GM15510 (cell line): ENCODE measurements around the gene AADACL4.

Experiments used
- POLR2A ChIP-seq: IDR thresholded peaks from 3 replicates; pipeline ENCODE4 v1.6.1; 2011; ENCODE audit warnings: borderline replicate concordance; ENCODE audit not compliant: insufficient read length; ENCODE audit errors: extremely low read depth

Gene AADACL4

DNA sequence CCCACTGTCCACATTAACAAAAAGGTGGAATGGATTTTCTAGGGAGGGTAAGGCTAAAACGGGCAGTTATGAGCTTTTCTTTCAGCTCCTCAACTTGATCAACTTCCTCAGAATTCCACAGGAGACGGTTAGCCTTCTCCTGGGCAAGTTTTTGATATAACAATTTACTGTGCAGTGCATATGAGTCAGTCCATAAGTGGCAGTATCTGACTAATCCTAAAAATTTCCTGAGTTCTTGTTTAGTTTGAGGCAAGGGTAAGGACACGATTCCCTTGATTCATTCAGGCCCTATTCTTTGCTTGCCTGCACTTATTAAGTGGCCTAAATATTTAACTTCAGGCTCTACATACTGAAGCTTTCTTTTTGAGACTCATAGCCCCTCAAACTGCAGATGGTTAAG lies 65.8 kb downstream of the AADACL4 start:
- TF ChIP-seq POLR2A = no peak

- no peak for TF ChIP-seq POLR2A
Measured at GRCh38 chr1:12711536-12711935, 67.7 kb downstream of the AADACL4 start.

DNA sequence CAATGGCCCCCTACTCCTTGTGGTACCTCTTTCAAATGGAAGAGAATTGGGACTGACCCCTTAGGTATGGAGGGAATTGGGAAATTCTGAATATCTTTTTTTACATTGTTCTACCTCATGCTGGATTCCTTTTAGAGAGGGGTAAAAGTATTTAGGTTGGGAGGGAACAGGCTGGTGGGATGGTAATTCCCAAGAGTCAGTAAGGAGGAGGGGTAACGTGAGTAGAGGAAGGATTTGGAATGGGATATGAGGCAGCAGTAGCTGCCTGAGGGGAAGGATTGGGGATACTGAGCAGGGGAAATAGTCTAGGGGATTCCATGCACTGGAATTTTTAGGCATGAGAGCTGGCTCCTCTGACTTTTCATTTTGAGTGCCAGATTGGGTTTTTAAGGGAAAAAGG lies 68.2 kb downstream of the AADACL4 start:
- no peak for TF ChIP-seq POLR2A

DNA sequence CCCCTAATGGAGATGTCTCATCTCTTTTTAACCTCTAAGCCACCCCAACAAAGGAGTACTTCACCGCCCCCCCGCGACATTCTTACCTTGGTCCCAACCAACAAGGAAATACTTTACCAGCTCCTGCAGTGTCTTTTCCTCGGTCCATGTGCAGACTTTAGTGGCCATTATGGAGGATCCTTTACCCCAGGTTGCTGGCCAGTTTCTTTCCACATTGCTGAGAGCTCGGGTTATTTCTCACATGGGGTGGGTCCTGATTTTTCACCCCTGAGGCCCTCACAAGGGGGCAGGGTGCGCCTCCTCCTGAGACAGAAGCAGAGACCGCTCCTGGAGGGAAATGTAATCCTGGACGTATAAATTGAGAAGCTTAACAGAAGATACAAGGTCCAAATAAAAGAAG lies 69.0 kb downstream of the AADACL4 start:
- no peak for TF ChIP-seq POLR2A

DNA sequence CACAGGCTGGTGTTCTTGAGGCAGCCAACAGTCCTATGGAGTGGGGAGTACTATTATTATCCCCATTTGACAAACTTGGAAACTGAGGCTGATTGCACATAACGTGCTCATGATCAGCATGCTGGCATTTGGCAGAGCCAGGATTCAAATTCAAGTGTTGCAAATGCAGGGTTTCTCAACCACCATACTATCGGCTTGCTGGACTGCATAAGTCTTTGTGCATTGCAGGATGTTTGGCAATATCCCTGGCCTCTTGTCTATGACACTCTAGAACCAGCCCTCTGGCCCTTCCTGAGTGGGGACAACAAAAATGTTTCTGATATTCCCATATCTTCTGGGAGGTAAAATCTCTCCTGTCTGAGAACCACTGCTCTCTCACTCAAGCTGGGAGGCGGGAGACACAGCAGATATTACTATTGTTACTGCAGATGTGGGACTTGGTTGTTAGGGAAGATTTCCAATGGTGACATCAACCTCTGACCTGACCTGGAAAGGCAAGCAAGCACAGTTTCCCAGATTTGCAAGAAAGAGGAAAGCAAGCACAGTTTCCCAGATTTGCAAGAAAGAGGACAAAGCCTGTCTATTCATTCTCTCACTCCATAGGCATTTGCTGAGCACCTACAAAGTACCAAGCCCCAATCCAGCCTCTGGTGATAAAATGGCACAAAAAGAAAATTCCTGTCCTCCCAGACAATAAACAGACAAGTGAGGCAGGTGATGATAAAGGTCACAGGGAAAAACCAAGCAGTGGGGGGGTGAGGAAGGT lies 71.0 kb downstream of the AADACL4 start:
- no peak for TF ChIP-seq POLR2A

DNA sequence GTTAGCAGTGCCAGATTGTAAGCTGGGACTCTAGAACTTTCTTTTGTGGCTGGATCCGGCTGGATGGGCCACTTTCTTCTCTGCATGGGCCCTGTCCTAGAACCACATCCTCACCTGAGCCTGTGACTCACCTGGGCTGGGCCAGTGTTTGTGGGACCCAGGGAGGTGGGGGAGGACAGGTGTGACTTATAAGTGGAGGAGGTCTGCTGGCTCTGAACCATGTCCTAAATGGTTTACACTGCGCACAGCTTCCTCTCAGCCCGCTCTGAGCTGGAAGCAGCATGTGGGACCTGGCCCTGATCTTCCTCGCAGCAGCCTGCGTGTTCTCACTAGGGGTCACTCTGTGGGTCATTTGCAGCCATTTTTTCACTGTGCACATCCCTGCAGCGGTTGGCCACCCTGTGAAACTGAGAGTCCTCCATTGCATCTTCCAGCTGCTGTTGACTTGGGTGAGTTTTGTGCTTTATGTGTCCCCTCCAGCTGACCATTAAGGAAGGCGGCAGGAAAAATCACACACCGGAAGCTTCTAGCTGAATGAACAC lies 72.1 kb downstream of the AADACL4 start, which contains the start of gene AADACL3:
Gene AADACL3 (plus strand): TSS at position 215 of the 542 bp plus-strand sequence. CDS start 67 bp downstream, at position 282.
- TF ChIP-seq POLR2A = no peak
